Heart left ventricle (tissue), 16 donors: ENCODE data around the gene CDH3. TPM values are rescaled to one million over a fixed set of nuclear protein-coding genes. Genes with fewer than 3 reads are reported as not detected.

Experiments used
- ATAC-seq, 4 donors: fragments of 200-7000 bp; cut with Tn5 transposase; one replicate each; pipeline ENCODE4 v1.9.1; 2020 to 2022; ENCODE audit warnings: moderate library complexity in 4 of 4, mild to moderate bottlenecking in 3 of 4, moderate number of reproducible peaks in 1 of 4
- DNase-seq, 5 donors: peaks; one replicate each; pipeline ENCODE4 v3.0.0-alpha.2; 2020
- H3K27ac ChIP-seq, 12 donors: fragments of 200-600 bp; sonication (generic) in 4 of 12; one replicate each; pipeline versions ENCODE4 v1.5.0 to v1.8.0; 2016 to 2022; ENCODE audit warnings: mild to moderate bottlenecking in 2 of 12
- H3K27me3 ChIP-seq, 9 donors: fragments of 200-600 bp; sonication (generic) in 2 of 9; one replicate each; pipeline versions ENCODE4 v1.5.1 to v1.8.0; 2016 to 2022; ENCODE audit warnings: mild to moderate bottlenecking in 3 of 9
- H3K36me3 ChIP-seq, 9 donors: fragments of 200-600 bp; sonication (generic) in 2 of 9; one replicate each; pipeline versions ENCODE4 v1.5.0 to v1.8.0; 2018 to 2022; ENCODE audit warnings: mild to moderate bottlenecking in 2 of 9
- H3K4me1 ChIP-seq, 12 donors: fragments of 200-600 bp; sonication (generic) in 4 of 12; one replicate each; pipeline versions ENCODE4 v1.5.0 to v1.8.0; 2016 to 2022; ENCODE audit warnings: mild to moderate bottlenecking in 3 of 12
- H3K4me3 ChIP-seq, 12 donors: fragments of 200-600 bp; sonication (generic) in 4 of 12; one replicate each; pipeline versions ENCODE4 v1.5.0 to v1.8.0; 2017 to 2022; ENCODE audit warnings: mild to moderate bottlenecking in 9 of 12, moderate library complexity in 4 of 12
- H3K9me3 ChIP-seq, 12 donors: fragments of 200-600 bp; sonication (generic) in 4 of 12; one replicate each; pipeline versions ENCODE4 v1.5.0 to v1.8.0; 2016 to 2022; ENCODE audit warnings: mild to moderate bottlenecking in 1 of 12
- POLR2A ChIP-seq, 2 donors: fragments of 450-650 bp; IDR thresholded peaks; one replicate each; pipeline ENCODE4 v1.6.1; 2017; ENCODE audit warnings: antibody characterized with exemption in 2 of 2, mild to moderate bottlenecking in 2 of 2, moderate library complexity in 2 of 2
- WGBS, 4 donors: extraction: QIAGEN DNeasy Blood & Tissue Kit in 2 of 4; methylation state at CpG; one replicate each; pipeline versions ENCODE4 v1.1.5 to v1.1.7; 2013 to 2018; 5-methylcytosine and 5-hydroxymethylcytosine counted together
- intact Hi-C, 10 donors: fragments of 100-400 bp; cut with DNase I; formaldehyde crosslinking; loops; one replicate each; pipeline versions ENCODE4 v1.11.1 to v1.14.2; 2022
- polyA plus RNA-seq, 2 donors: library from polyadenylated mRNA; stranded (reverse); fragments of 200-250 nt; gene quantifications; one replicate each; pipeline ENCODE4 v1.2.3, GENCODE V29; 2013
- total RNA-seq, 9 donors: library from RNA; depleted of rRNA in 2 of 9; stranded (reverse); fragments of >200 nt in 2 of 9; fragmentation: NEBNext Ultra II Directional in 3 of 9; extraction: Animal tissue kit (Norgen Biotek cat#: 25700) in 3 of 9; gene quantifications; one replicate each; pipeline versions ENCODE4 v1.1.0 to v1.2.4, GENCODE V29; 2016 to 2023
- TF ChIP-seq, protein P1 (sequence below), 12 donors: fragments of 200-600 bp; sonication (generic) in 4 of 12; IDR thresholded peaks; one replicate each; pipeline versions ENCODE4 v1.5.0 to v1.8.0; 2018 to 2022; ENCODE audit warnings: antibody characterized with exemption in 12 of 12, mild to moderate bottlenecking in 5 of 12
- donor health status: ischemic (EF 13 %, LVEDD 7.1; RV severe dilation, severe dysfunction).
- donor health status: healthy with polysubstance abuse.
- donor health status: DM: no; HTN: yes; CAD: no.
- donor health status: DM: no; HTN: no; CAD: no.
- donor health status: ischemic (EF 25% LVEDD 6.9; RV normal size, moderate dysfunction).
- donor health status: ischemic (EF 25% LVEDD 5.7; RV mildly dilated, moderate dysfunction).
- donor health status: healthy.
- donor health status: DM: yes; HTN: yes; CAD: no.
- donor health status: ischemic (EF 35%, LVEDD 5.7; RV mildly dilated, moderate dysfunction).
- donor health status: nonischemic (EF 11% LVEDD 7.7; RV severe dilation, severe dysfunction).
- donor health status: DM: yes; HTN: yes; CAD: no.
- donor health status: PGD.
- donor health status: ischemic (EF 29% LVEDD 5.4; RV normal size, mild dysfunction).
- donor health status: nonischemic (EF 23%, LVEDD 6.1; RV moderate dilation, normal function).

Gene CDH3
- total and polyA plus RNA-seq, 11 donors: 0.01 to 3.8 TPM; not detected in 9

DNA sequence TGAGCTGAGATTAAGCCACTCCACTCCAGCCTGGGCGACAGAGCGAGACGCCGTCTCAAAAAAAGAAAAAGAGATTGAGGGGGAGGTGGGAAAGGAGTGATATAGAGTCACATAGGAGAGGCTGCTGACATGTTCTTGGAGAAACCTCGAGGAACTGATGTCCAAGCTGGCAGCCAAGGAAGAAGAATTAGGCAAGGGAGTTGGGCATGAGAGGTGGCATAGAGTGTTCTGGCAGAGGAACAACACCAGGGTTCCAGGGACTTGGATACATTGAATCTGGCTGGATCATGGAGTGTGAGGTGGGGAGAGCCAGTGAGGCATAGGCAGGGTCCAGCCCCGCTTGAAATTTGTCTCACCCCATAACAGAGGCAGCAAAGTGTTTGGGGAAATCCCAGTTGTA is 10.7 kb downstream of the CDH3 start:
- TF ChIP-seq POLR2A (IDR thresholded peaks at IDR 0.05): no peak
- TF ChIP-seq, protein P1, sequence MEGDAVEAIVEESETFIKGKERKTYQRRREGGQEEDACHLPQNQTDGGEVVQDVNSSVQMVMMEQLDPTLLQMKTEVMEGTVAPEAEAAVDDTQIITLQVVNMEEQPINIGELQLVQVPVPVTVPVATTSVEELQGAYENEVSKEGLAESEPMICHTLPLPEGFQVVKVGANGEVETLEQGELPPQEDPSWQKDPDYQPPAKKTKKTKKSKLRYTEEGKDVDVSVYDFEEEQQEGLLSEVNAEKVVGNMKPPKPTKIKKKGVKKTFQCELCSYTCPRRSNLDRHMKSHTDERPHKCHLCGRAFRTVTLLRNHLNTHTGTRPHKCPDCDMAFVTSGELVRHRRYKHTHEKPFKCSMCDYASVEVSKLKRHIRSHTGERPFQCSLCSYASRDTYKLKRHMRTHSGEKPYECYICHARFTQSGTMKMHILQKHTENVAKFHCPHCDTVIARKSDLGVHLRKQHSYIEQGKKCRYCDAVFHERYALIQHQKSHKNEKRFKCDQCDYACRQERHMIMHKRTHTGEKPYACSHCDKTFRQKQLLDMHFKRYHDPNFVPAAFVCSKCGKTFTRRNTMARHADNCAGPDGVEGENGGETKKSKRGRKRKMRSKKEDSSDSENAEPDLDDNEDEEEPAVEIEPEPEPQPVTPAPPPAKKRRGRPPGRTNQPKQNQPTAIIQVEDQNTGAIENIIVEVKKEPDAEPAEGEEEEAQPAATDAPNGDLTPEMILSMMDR (IDR thresholded peaks at IDR 0.05): no peak
- Histone ChIP-seq H3K4me3 (no peak overlapping the region), H3K4me1 (no peaks in the 10 kb centered on the region), H3K27me3 (peaks cover 0 to 13% (median 0%) of the 10 kb centered on the region in 9 donors), H3K36me3 (no peaks in the 10 kb centered on the region), H3K9me3 (no peaks in the 10 kb centered on the region), H3K27ac (no peak overlapping the region)
- ATAC-seq: no peak
- DNase-seq: no peak
- WGBS, 4 donors: 40 to 59% (median 45%) methylated on average over 6 of the region's 6 CpGs
- intact Hi-C loops: no loop called here

GRCh38 chr16:68656751-68657150 is 11.6 kb downstream of the CDH3 start:
- ATAC-seq: no peak
- WGBS, 4 donors: 40 to 45% (median 43%) methylated on average over 2 of the region's 2 CpGs
- peaks cover 0 to 17% (median 0%) of the 10 kb centered on the region in 9 donors for H3K27me3 ChIP-seq
- H3K4me3 ChIP-seq: no peak overlapping the region
- H3K4me1 ChIP-seq: no peaks in the 10 kb centered on the region
- no peak for DNase-seq
- H3K9me3 ChIP-seq: no peaks in the 10 kb centered on the region
- H3K27ac ChIP-seq: no peak overlapping the region
- TF ChIP-seq POLR2A (IDR thresholded peaks at IDR 0.05): no peak
- TF ChIP-seq, protein P1 (IDR thresholded peaks at IDR 0.05): no peak
- intact Hi-C loops: no loop called here
- no peaks in the 10 kb centered on the region for H3K36me3 ChIP-seq

GRCh38 chr16:68658341-68658973 is 13.3 kb downstream of the CDH3 start:
- TF ChIP-seq POLR2A (IDR thresholded peaks at IDR 0.05): no peak
- TF ChIP-seq, protein P1 (IDR thresholded peaks at IDR 0.05): no peak
- 70 to 76% (median 72%) methylated on average over 12 to 13 of the region's 13 CpGs for WGBS, 4 donors
- no peak for ATAC-seq
- Histone ChIP-seq H3K4me3 (no peak overlapping the region), H3K27ac (no peak overlapping the region), H3K9me3 (no peaks in the 10 kb centered on the region), H3K4me1 (no peaks in the 10 kb centered on the region), H3K27me3 (peaks cover 0 to 18% (median 0%) of the 10 kb centered on the region in 9 donors), H3K36me3 (no peaks in the 10 kb centered on the region)
- intact Hi-C loops: no loop called here
- no peak for DNase-seq

DNA sequence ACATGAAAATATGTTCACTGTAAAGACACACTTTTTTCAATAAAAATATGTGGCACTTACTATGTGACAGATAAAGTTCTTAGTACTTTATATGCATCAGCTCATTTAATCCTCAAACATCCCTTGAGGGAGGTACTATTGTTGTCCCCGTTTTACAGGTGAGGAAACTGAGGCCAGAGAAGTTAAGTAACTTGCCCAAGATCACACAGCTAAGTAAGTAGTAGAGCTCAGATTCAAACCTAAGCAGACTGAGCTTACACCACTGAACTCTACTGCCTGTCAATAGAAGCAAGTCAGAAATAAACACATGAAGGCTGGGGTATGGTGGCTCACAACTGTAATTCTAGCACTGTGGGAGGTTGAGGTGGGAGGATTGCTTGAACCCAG is 13.9 kb downstream of the CDH3 start:
- intact Hi-C loops: no loop called here
- no peaks in the 10 kb centered on the region for H3K9me3 ChIP-seq
- H3K27ac ChIP-seq: no peak overlapping the region
- TF ChIP-seq POLR2A (IDR thresholded peaks at IDR 0.05): no peak
- TF ChIP-seq, protein P1 (IDR thresholded peaks at IDR 0.05): no peak
- no peaks in the 10 kb centered on the region for H3K36me3 ChIP-seq
- peaks cover 0 to under 1% (median 0%) of the 10 kb centered on the region in 12 donors for H3K4me1 ChIP-seq
- peaks cover 0 to 18% (median 0%) of the 10 kb centered on the region in 9 donors for H3K27me3 ChIP-seq
- ATAC-seq (no peak), DNase-seq (no peak)
- H3K4me3 ChIP-seq: no peak overlapping the region
- 57 to 71% (median 65%) methylated on average over 1 of the region's 1 CpG for WGBS, 4 donors
